Stimulated activated CD8-positive, alpha-beta memory T cell treated with anti-CD3 and anti-CD28 coated beads, Interleukin-7, amount 100 ng/mL, for 24 hours (primary cell): ENCODE data around the gene DYNC1I1.

Experiments used
- DNase-seq: peaks from one replicate; pipeline ENCODE4 v3.0.0-alpha.2; 2020; ENCODE audit warnings: low read depth

DYNC1I1 gene

GRCh38 chr7:96085953-96086352 is 313.6 kb downstream of the DYNC1I1 start:
- DNase-seq = no peak

GRCh38 chr7:96088579-96088978 is 316.2 kb downstream of the DYNC1I1 start:
- no peak for DNase-seq

- DNase-seq = no peak
Measured at GRCh38 chr7:96089511-96089910, 317.2 kb downstream of the DYNC1I1 start.

GRCh38 chr7:96090756-96091155 is 318.4 kb downstream of the DYNC1I1 start:
- no peak for DNase-seq

- DNase-seq = no peak
Measured at GRCh38 chr7:96093435-96093834, 321.1 kb downstream of the DYNC1I1 start.

GRCh38 chr7:96097835-96098234 is 325.5 kb downstream of the DYNC1I1 start:
- DNase-seq = no peak

- DNase-seq = no peak
Measured at GRCh38 chr7:96100737-96101136, 328.4 kb downstream of the DYNC1I1 start.

GRCh38 chr7:96102096-96102811 is 329.9 kb downstream of the DYNC1I1 start:
- DNase-seq = no peak

GRCh38 chr7:96104984-96105383 is 332.6 kb downstream of the DYNC1I1 start:
- DNase-seq = no peak

- DNase-seq = no peak
Measured at GRCh38 chr7:96111405-96111804, 339.1 kb downstream of the DYNC1I1 start.

- DNase-seq = no peak
Measured at GRCh38 chr7:96114190-96114589, 341.8 kb downstream of the DYNC1I1 start.

- DNase-seq = no peak
Measured at GRCh38 chr7:96116173-96116572, 343.8 kb downstream of the DYNC1I1 start.

- DNase-seq = no peak
Measured at GRCh38 chr7:96118449-96119001, 346.2 kb downstream of the DYNC1I1 start.

GRCh38 chr7:96120445-96121225 is 348.3 kb downstream of the DYNC1I1 start:
- no peak for DNase-seq

- DNase-seq = no peak
Measured at GRCh38 chr7:96121752-96122151, 349.4 kb downstream of the DYNC1I1 start.

GRCh38 chr7:96122746-96123145 is 350.4 kb downstream of the DYNC1I1 start:
- DNase-seq = no peak

- DNase-seq = no peak
Measured at GRCh38 chr7:96126382-96126781, 354.0 kb downstream of the DYNC1I1 start.

GRCh38 chr7:96127746-96128145 is 355.4 kb downstream of the DYNC1I1 start:
- no peak for DNase-seq

- DNase-seq = no peak
Measured at GRCh38 chr7:96131525-96131924, 359.2 kb downstream of the DYNC1I1 start.

- no peak for DNase-seq
Measured at GRCh38 chr7:96135241-96135640, 362.9 kb downstream of the DYNC1I1 start.

GRCh38 chr7:96136600-96137239 is 364.4 kb downstream of the DYNC1I1 start:
- DNase-seq = no peak

- DNase-seq = no peak
Measured at GRCh38 chr7:96143495-96144259, 371.3 kb downstream of the DYNC1I1 start.
